GM12878 (cell line): Measurements from ENCODE around the gene PTCH2. TPM values are rescaled to one million over a fixed set of nuclear protein-coding genes. Genes with fewer than 3 reads are reported as not detected.
A peak's percentile ranks its signal among the peaks of the same experiment; 100 is the strongest.
"Not testable (repeated sequence)": the region's sequence is repeated elsewhere in the genome, so short reads cannot be mapped to it uniquely, and the experiment has no call there.

Source experiments
- ATAC-seq: fragments of 200-7000 bp; cut with Tn5 transposase; 3 replicates; pipeline ENCODE4 v1.9.1; 2020; ENCODE audit warnings: mild to moderate bottlenecking, moderate library complexity
- BruUV-seq: library from RNA; stranded (reverse); fragments of 400-500 nt; replicated peaks from 2 replicates; lab custom pipeline; 2021; lab: Mats Ljungman, UMichigan
- CTCF ChIA-PET: fragments of 300-600 bp; sonication (Branson Sonifier 250); formaldehyde crosslinking; extraction: SDS; loops from one replicate; lab custom pipeline; 2021; ENCODE audit warnings: inconsistent platforms; lab: Yijun Ruan, JAX
- POLR2A ChIA-PET: fragments of 350-600 bp; formaldehyde crosslinking; extraction: SDS; loops from one replicate; lab custom pipeline; 2021; ENCODE audit warnings: inconsistent platforms; lab: Charles Lee
- RAD21 ChIA-PET: fragments of 300-600 bp; sonication (Branson Sonifier 250); formaldehyde crosslinking; loops from one replicate; lab custom pipeline; 2023; ENCODE audit warnings: antibody characterized with exemption; ENCODE audit not compliant: unreplicated experiment; lab: Charles Lee
- SMC1A ChIA-PET: fragments of 300-600 bp; sonication (Branson Sonifier 250); formaldehyde crosslinking; loops from one replicate; lab custom pipeline; 2023; ENCODE audit not compliant: unreplicated experiment, uncharacterized antibody; lab: Charles Lee
- DNase-seq: peaks from one replicate; pipeline ENCODE4 v3.0.0-alpha.2; 2011; ENCODE audit warnings: low read depth, low spot score
- FAIRE-seq: peaks from 3 replicates; lab custom pipeline; 2011; peaks lifted over from hg19 to GRCh38; lab: Jason Lieb, UNC
- H2AFZ ChIP-seq: 2 replicates; pipeline ENCODE4 v1.6.0; 2011; ENCODE audit warnings: low read depth, low read length, control low read depth; ENCODE audit not compliant: control insufficient read depth
- H3K27ac ChIP-seq: 2 replicates; pipeline ENCODE4 v1.5.1; 2011; ENCODE audit warnings: control low read depth; ENCODE audit not compliant: control insufficient read depth, insufficient read depth
- H3K27me3 ChIP-seq, 2 experiments: replicated peaks in 1 of 2; 2 replicates each; pipeline versions ENCODE4 v1.6.0 to v1.6.1; 2011; ENCODE audit warnings: low read length in 1 of 2; ENCODE audit not compliant: control insufficient read depth in 2 of 2, insufficient read depth in 2 of 2
- H3K36me3 ChIP-seq, 2 experiments: 2 replicates each; pipeline ENCODE4 v1.5.1; 2011; ENCODE audit warnings: low read length in 1 of 2; ENCODE audit not compliant: control insufficient read depth in 2 of 2, insufficient read depth in 2 of 2
- H3K4me1 ChIP-seq: 2 replicates; pipeline ENCODE4 v1.6.1; 2011; ENCODE audit warnings: mild to moderate bottlenecking, low read length, moderate library complexity, mixed read lengths; ENCODE audit not compliant: control insufficient read depth, insufficient read depth
- H3K4me2 ChIP-seq: 2 replicates; pipeline ENCODE4 v1.6.0; 2011; ENCODE audit warnings: control low read depth; ENCODE audit not compliant: control insufficient read depth, insufficient read depth
- H3K4me3 ChIP-seq: fragments of 200-600 bp; sonication (generic); 2 replicates; pipeline ENCODE4 v1.5.1; 2016
- H3K79me2 ChIP-seq: 2 replicates; pipeline ENCODE4 v1.6.0; 2011; ENCODE audit warnings: low read length; ENCODE audit not compliant: control insufficient read depth, insufficient read depth
- H3K9ac ChIP-seq: 2 replicates; pipeline ENCODE4 v1.8.0; 2011; ENCODE audit warnings: low read length, control low read depth, mixed read lengths; ENCODE audit not compliant: control insufficient read depth, insufficient read depth
- H3K9me3 ChIP-seq: replicated peaks from 3 replicates; pipeline ENCODE4 v1.5.1; 2011; ENCODE audit warnings: mild to moderate bottlenecking, low read length; ENCODE audit not compliant: control insufficient read depth, insufficient read depth
- H4K20me1 ChIP-seq: 2 replicates; pipeline ENCODE4 v1.6.0; 2011; ENCODE audit not compliant: control insufficient read depth, insufficient read depth
- ATF2 ChIP-seq: IDR thresholded peaks from 2 replicates; pipeline ENCODE4 v1.6.1; 2012; ENCODE audit warnings: low read length, inconsistent platforms
- CBX3 ChIP-seq: fragments of 200-600 bp; sonication (generic); IDR thresholded peaks from 2 replicates; pipeline ENCODE4 v1.6.1; 2016; ENCODE audit warnings: low read depth, borderline replicate concordance
- IKZF2 ChIP-seq, 2 experiments: fragments of 450-650 bp; IDR thresholded peaks; 2 replicates each; pipeline ENCODE4 v1.6.1; 2017; ENCODE audit warnings: mild to moderate bottlenecking in 2 of 2, moderate library complexity in 2 of 2
- SPI1 ChIP-seq: IDR thresholded peaks from 2 replicates; pipeline ENCODE4 v1.6.1; 2011; ENCODE audit warnings: low read depth, mild to moderate bottlenecking, low read length, moderate library complexity, borderline replicate concordance; ENCODE audit not compliant: insufficient read depth
- WGBS: methylation state at CpG from one replicate; pipeline ENCODE4 v1.1.6; 2016; ENCODE audit warnings: low lambda C conversion rate; ENCODE audit not compliant: insufficient replicate concordance, insufficient coverage; ENCODE audit errors: missing lambda C conversion rate; 5-methylcytosine and 5-hydroxymethylcytosine counted together
- in situ Hi-C: fragments of 300-500 bp; cut with MboI; formaldehyde crosslinking; loops from 9 replicates; pipeline ENCODE4 v1.14.3; 2018; ENCODE audit warnings: mixed read lengths
- intact Hi-C: fragments of 100-400 bp; cut with micrococcal nuclease; formaldehyde crosslinking; loops from one replicate; pipeline ENCODE4 v1.14.2; 2022; ENCODE audit not compliant: unreplicated experiment
- polyA plus RNA-seq, 11 experiments: library from polyadenylated mRNA; depleted of rRNA in 4 of 11; unstranded in 6 of 11; stranded (reverse) in 5 of 11; fragments of >200 nt; fragmentation: Nextera tagmentation in 4 of 11; fragmentation: Illumina TruSeq in 1 of 11; extraction: Ambion mirVana in 4 of 11; extraction: Trizol in 1 of 11; gene quantifications; 1 replicate in 1 of 11; 2 replicates in 10 of 11; pipeline versions ENCODE4 v1.2.1 to v1.2.3, GENCODE V29; 2011 to 2016; ENCODE audit warnings: inconsistent platforms in 2 of 11, missing spikeins in 2 of 11, low read depth in 1 of 11
- total RNA-seq, 4 experiments: library from RNA; depleted of rRNA in 3 of 4; stranded (reverse); fragments of >200 nt in 3 of 4; fragmentation: Illumina TruSeq in 1 of 4; extraction: Trizol in 1 of 4; gene quantifications; 2 replicates each; pipeline versions ENCODE4 v1.2.1 to v1.2.3, GENCODE V29; 2013 to 2021
- TF ChIP-seq, protein P1 (sequence below): fragments of 450-650 bp; IDR thresholded peaks from 2 replicates; pipeline ENCODE4 v1.6.1; 2016; ENCODE audit warnings: mild to moderate bottlenecking

Gene PTCH2
- total and polyA plus RNA-seq, 10 of the 15 experiments (the other 5 are each of a cell fraction or from before 2014, with no cell fraction given), result 0.03 to 8.4 (median 0.10) TPM

DNA sequence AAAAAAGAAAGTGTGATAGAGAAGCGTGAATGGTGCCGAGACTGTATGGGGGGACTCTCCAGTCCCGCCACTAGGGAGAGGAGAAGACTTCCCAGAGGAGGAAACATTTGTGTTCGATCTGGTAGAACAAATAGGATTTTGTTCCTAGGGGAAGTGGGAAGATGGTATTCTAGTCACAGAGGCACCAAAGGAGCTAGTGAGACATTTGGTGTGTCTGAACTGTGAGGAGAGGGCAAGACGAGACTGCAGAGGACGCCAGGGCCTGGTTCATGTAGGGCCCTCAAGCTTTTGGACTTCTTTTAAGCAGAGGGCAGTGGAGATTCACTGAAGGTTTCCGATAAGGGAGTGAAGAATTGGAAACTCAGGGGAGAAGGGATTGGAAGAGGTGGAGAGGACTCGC lies 31.8 kb downstream of the PTCH2 start (continued):
- TF ChIP-seq SPI1, result no peak
- no peak for TF ChIP-seq ATF2
- TF ChIP-seq CBX3, result no peak

DNA sequence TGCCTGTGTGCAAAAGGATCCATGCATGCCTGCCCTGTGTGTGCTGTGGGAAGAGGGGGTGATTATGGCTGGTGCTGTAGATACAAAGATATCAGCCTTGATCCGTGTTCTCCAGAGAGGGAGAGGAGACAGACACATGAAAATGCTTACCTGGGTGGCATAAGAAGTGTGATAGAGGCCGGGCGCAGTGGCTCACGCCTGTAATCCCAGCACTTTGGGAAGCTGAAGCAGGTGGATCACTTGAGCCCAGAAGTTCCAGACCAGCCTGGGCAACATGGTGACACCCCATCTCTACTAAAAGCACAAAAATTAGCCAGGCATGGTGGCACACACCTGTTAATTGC lies 32.3 kb downstream of the PTCH2 start:
- not testable (repeated sequence) for H3K4me3 ChIP-seq

More for the DNA sequence above, 32.3 kb downstream of the PTCH2 start:
- H3K79me2 ChIP-seq, H2AFZ ChIP-seq, ATAC-seq, H4K20me1 ChIP-seq, H3K9me3 ChIP-seq, intact Hi-C loops, H3K27me3 ChIP-seq, H3K36me3 ChIP-seq, in situ Hi-C loops, BruUV-seq, DNase-seq: not testable (repeated sequence)
- RAD21 ChIA-PET, result interaction anchor here (1.6 to 3.5 kb wide), 3 partner anchors 11 to 88 kb away, joined by 4 to 30 read pairs (median 21); partner anchors contain the start of gene PLK3
- WGBS, result 73% methylated on average over 4 of the region's 4 CpGs
- POLR2A ChIA-PET, result interaction anchor here (0.7 to 5.1 kb wide), 6 partner anchors 8 to 493 kb away, joined by 3 to 51 read pairs (median 6); partner anchors contain the start of genes PLK3 and RNU5D-1
- peak; percentile 27 for FAIRE-seq
- Histone ChIP-seq H3K27ac (peak overlapping the region; percentile 95), H3K4me2 (peak overlapping the region; percentile 71; the same call in 1 of the 2 replicates), H3K4me1 (peaks cover 52% of the 10 kb centered on the region), H3K9ac (peak overlapping the region; percentile 22; the same call in 1 of the 2 replicates)
- CTCF ChIA-PET, result interaction anchor here (1.0 to 1.8 kb wide), 3 partner anchors 8 to 80 kb away, joined by 3 to 11 read pairs (median 6); partner anchors contain the start of genes PLK3 and RNU5D-1
- SMC1A ChIA-PET, result interaction anchor here (4.6 kb wide), 1 partner anchor 9 kb away, joined by 52 read pairs; no protein-coding TSS in a partner anchor
- peak in 1 of 2 experiments; percentile 6; a peak in 1 of 4 replicates for TF ChIP-seq IKZF2 (IDR thresholded peaks at IDR 0.05)
- TF ChIP-seq, protein P1, sequence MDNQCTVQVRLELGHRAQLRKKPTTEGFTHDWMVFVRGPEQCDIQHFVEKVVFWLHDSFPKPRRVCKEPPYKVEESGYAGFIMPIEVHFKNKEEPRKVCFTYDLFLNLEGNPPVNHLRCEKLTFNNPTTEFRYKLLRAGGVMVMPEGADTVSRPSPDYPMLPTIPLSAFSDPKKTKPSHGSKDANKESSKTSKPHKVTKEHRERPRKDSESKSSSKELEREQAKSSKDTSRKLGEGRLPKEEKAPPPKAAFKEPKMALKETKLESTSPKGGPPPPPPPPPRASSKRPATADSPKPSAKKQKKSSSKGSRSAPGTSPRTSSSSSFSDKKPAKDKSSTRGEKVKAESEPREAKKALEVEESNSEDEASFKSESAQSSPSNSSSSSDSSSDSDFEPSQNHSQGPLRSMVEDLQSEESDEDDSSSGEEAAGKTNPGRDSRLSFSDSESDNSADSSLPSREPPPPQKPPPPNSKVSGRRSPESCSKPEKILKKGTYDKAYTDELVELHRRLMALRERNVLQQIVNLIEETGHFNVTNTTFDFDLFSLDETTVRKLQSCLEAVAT, result peak; percentile 46; the same call in 1 of the 2 replicates
- TF ChIP-seq, all 136 proteins: peak for 2; not testable (repeated sequence) for 134
